Measurements from ENCODE around the gene TFR2. TPM values are rescaled to one million over a fixed set of nuclear protein-coding genes. Genes with fewer than 3 reads are reported as not detected.

TFR2 gene
- total and polyA plus RNA-seq, 2 of the 13 experiments (the other 11 are each of a cell fraction or from before 2014, with no cell fraction given), result 36.9 to 64.2 TPM

DNA sequence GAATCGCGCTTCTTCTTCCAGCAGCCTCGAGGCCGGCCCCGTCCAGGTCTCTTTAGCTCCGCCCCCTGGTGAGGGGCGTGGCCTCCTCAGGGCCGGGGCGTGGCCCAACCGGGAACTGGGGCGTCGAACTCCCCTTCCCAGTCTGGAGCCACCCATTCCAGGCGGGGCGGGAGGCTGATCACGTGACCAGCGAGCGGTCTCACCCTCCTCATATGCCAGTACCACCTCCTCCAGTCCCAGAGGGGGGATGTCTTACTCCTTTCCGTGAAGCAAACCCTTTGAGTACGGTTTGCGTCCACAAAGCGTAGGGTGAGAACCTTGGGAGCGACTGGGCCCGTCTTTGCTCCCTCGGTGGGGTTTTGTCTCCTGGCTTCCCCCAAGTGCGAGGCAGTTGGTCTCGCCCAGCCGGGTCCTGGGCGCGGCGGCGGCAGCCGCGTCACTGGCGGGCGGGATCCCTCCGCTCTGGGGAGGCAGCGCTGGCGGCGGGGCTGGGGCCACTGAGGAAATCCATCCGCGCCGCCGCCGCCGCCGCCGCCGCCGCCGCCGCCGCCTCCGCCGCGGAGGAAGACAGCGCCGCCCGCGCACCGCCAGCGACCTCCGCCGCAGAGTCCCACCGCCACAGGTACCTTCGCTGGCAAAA lies 32.1 kb upstream of the TFR2 start, which contains the start of gene GNB2 (continued):
- TF ChIP-seq ZZZ3 (CRISPR knock-in tag; IDR thresholded peaks at IDR 0.05; ENCODE audit: borderline replicate concordance), result 0 out of 2 replicates have a peak, but pooled peaks have one; percentile 12
- TF ChIP-seq, protein P1, sequence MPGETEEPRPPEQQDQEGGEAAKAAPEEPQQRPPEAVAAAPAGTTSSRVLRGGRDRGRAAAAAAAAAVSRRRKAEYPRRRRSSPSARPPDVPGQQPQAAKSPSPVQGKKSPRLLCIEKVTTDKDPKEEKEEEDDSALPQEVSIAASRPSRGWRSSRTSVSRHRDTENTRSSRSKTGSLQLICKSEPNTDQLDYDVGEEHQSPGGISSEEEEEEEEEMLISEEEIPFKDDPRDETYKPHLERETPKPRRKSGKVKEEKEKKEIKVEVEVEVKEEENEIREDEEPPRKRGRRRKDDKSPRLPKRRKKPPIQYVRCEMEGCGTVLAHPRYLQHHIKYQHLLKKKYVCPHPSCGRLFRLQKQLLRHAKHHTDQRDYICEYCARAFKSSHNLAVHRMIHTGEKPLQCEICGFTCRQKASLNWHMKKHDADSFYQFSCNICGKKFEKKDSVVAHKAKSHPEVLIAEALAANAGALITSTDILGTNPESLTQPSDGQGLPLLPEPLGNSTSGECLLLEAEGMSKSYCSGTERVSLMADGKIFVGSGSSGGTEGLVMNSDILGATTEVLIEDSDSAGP (CRISPR knock-in tag; IDR thresholded peaks at IDR 0.05; ENCODE audit: borderline replicate concordance), result peak; percentile 81
- TF ChIP-seq YEATS4 (CRISPR knock-in tag; IDR thresholded peaks at IDR 0.05; ENCODE audit: borderline replicate concordance), result peak; percentile 78; the same call in 1 of the 2 replicates
- TF ChIP-seq, protein P2, sequence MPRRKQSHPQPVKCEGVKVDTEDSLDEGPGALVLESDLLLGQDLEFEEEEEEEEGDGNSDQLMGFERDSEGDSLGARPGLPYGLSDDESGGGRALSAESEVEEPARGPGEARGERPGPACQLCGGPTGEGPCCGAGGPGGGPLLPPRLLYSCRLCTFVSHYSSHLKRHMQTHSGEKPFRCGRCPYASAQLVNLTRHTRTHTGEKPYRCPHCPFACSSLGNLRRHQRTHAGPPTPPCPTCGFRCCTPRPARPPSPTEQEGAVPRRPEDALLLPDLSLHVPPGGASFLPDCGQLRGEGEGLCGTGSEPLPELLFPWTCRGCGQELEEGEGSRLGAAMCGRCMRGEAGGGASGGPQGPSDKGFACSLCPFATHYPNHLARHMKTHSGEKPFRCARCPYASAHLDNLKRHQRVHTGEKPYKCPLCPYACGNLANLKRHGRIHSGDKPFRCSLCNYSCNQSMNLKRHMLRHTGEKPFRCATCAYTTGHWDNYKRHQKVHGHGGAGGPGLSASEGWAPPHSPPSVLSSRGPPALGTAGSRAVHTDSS (CRISPR knock-in tag; conservative IDR thresholded peaks at IDR 0.05), result no peak
- TF ChIP-seq, protein P3, sequence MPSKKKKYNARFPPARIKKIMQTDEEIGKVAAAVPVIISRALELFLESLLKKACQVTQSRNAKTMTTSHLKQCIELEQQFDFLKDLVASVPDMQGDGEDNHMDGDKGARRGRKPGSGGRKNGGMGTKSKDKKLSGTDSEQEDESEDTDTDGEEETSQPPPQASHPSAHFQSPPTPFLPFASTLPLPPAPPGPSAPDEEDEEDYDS (CRISPR knock-in tag; IDR thresholded peaks at IDR 0.05), result peak; percentile 81
